Fibroblast of villous mesenchyme (primary cell): Measurements from ENCODE around the gene TRPV6. TPM values are rescaled to one million over a fixed set of nuclear protein-coding genes. Genes with fewer than 3 reads are reported as not detected.

Experiments used
- DNase-seq: peaks from one replicate; pipeline ENCODE4 v3.0.0-alpha.2; 2010; ENCODE audit warnings: low read depth
- H3K4me3 ChIP-seq: 2 replicates; pipeline ENCODE4 v1.5.1; 2011; ENCODE audit warnings: low read depth, mild to moderate bottlenecking, low read length
- CTCF ChIP-seq: IDR thresholded peaks from 2 replicates; pipeline ENCODE4 v1.5.1; 2012; ENCODE audit warnings: low read depth, mild to moderate bottlenecking, low read length; ENCODE audit not compliant: insufficient read depth
- total RNA-seq: library from RNA; depleted of rRNA; stranded (reverse); fragments of >200 nt; gene quantifications from 2 replicates; pipeline ENCODE4 v1.2.3, GENCODE V29; 2012

The TRPV6 gene
- total RNA-seq, 1 donor, result not detected

GRCh38 chr7:142867097-142867378, 18.5 kb downstream of the TRPV6 start:
- DNase-seq, result no peak
- TF ChIP-seq CTCF, result no peak
- H3K4me3 ChIP-seq, result no peak overlapping the region

- H3K4me3 ChIP-seq, result no peak overlapping the region
- TF ChIP-seq CTCF, result peak; percentile 73
- DNase-seq, result peak; percentile 30
Observed at GRCh38 chr7:142866361-142867096, 19.0 kb downstream of the TRPV6 start.

- no peak for DNase-seq
- no peak for TF ChIP-seq CTCF
- no peak overlapping the region for H3K4me3 ChIP-seq
Observed at GRCh38 chr7:142865766-142866165, 19.8 kb downstream of the TRPV6 start.

- no peak for TF ChIP-seq CTCF
Observed at GRCh38 chr7:142864980-142865747, 20.4 kb downstream of the TRPV6 start.

GRCh38 chr7:142863891-142864685, 21.5 kb downstream of the TRPV6 start:
- DNase-seq, result no peak
- H3K4me3 ChIP-seq, result no peak overlapping the region
- no peak for TF ChIP-seq CTCF

More at GRCh38 chr7:142864980-142865747, 20.4 kb downstream of the TRPV6 start:
- no peak for DNase-seq
- no peak overlapping the region for H3K4me3 ChIP-seq

- no peak for TF ChIP-seq CTCF
- DNase-seq, result no peak
- no peak overlapping the region for H3K4me3 ChIP-seq
Observed at GRCh38 chr7:142862786-142863400, 22.7 kb downstream of the TRPV6 start.
